Caco-2 (cell line): ENCODE data around the gene ERCC2. TPM values are rescaled to one million over a fixed set of nuclear protein-coding genes. Genes with fewer than 3 reads are reported as not detected.
A peak's percentile ranks its signal among the peaks of the same experiment; 100 is the strongest.

Source experiments
- Bru-seq: library from RNA; stranded (reverse); fragments of 400-500 nt; gene quantifications from one replicate; lab custom pipeline; 2021; lab: Mats Ljungman, UMichigan
- BruChase-seq, 2 experiments: library from RNA; stranded (reverse); fragments of 400-500 nt; gene quantifications; one replicate each; lab custom pipeline; 2021; lab: Mats Ljungman, UMichigan
- BruUV-seq: library from RNA; stranded (reverse); fragments of 400-500 nt; replicated peaks from 2 replicates; lab custom pipeline; 2021; lab: Mats Ljungman, UMichigan
- CTCF ChIA-PET: fragments of 300-600 bp; sonication (Branson Sonifier 250); formaldehyde crosslinking; loops from one replicate; lab custom pipeline; 2022; ENCODE audit warnings: antibody characterized with exemption; lab: Charles Lee
- POLR2A ChIA-PET: fragments of 300-600 bp; sonication (Branson Sonifier 250); formaldehyde crosslinking; loops from one replicate; lab custom pipeline; 2022; ENCODE audit warnings: antibody characterized with exemption; lab: Charles Lee
- DNase-seq, 2 experiments: peaks; one replicate each; pipeline versions ENCODE4 v3.0.0 to v3.0.0-alpha.2; 2020 to 2022
- H3K27me3 ChIP-seq: replicated peaks from 2 replicates; pipeline ENCODE4 v1.6.0; 2011; ENCODE audit warnings: low read length; ENCODE audit not compliant: control insufficient read depth, insufficient read depth
- H3K36me3 ChIP-seq: 2 replicates; pipeline ENCODE4 v1.5.1; 2011; ENCODE audit warnings: low read length; ENCODE audit not compliant: control insufficient read depth, insufficient read depth
- H3K4me1 ChIP-seq: fragments of 250-450 bp; sonication (Bioruptor Pico); 2 replicates; pipeline ENCODE4 v1.5.1; 2020; ENCODE audit warnings: mild to moderate bottlenecking
- H3K4me3 ChIP-seq: 2 replicates; pipeline ENCODE4 v1.5.1; 2011; ENCODE audit warnings: low read depth, mild to moderate bottlenecking, control low read depth, low read length
- H3K9me3 ChIP-seq: fragments of 250-450 bp; sonication (Bioruptor Pico); 2 replicates; pipeline ENCODE4 v1.5.1; 2020; ENCODE audit warnings: mild to moderate bottlenecking, moderate library complexity
- H3K27ac Mint-ChIP-seq: one replicate; pipeline ENCODE4 v1.8.0; 2022; ENCODE audit warnings: mixed read lengths; ENCODE audit not compliant: unreplicated experiment
- H3K27me3 Mint-ChIP-seq: one replicate; pipeline ENCODE4 v1.8.0; 2022; ENCODE audit warnings: mixed read lengths; ENCODE audit not compliant: insufficient read depth, unreplicated experiment
- H3K36me3 Mint-ChIP-seq: one replicate; pipeline ENCODE4 v1.8.0; 2022; ENCODE audit warnings: mild to moderate bottlenecking, mixed read lengths; ENCODE audit not compliant: insufficient read depth, unreplicated experiment
- H3K4me1 Mint-ChIP-seq: one replicate; pipeline ENCODE4 v1.8.0; 2022; ENCODE audit warnings: low read depth, mixed read lengths; ENCODE audit not compliant: unreplicated experiment
- H3K4me3 Mint-ChIP-seq: one replicate; pipeline ENCODE4 v1.8.0; 2022; ENCODE audit warnings: mild to moderate bottlenecking, moderate library complexity, mixed read lengths; ENCODE audit not compliant: unreplicated experiment
- H3K9me3 Mint-ChIP-seq: one replicate; pipeline ENCODE4 v1.8.0; 2022; ENCODE audit warnings: mixed read lengths; ENCODE audit not compliant: unreplicated experiment
- CTCF ChIP-seq, 2 experiments: fragments of 200-600 bp in 1 of 2; IDR thresholded peaks; 1 replicate in 1 of 2; 2 replicates in 1 of 2; pipeline versions ENCODE4 v1.5.1 to v1.8.0; 2011 to 2022; ENCODE audit warnings: antibody characterized with exemption in 1 of 2, control low read depth in 1 of 2, inconsistent platforms in 1 of 2, low read depth in 1 of 2, low read length in 1 of 2, mild to moderate bottlenecking in 1 of 2, moderate library complexity in 1 of 2; ENCODE audit not compliant: insufficient read depth in 1 of 2, severe bottlenecking in 1 of 2, unreplicated experiment in 1 of 2
- intact Hi-C: fragments of 100-400 bp; cut with micrococcal nuclease; formaldehyde crosslinking; loops from one replicate; pipeline ENCODE4 v1.10.0; 2022; ENCODE audit not compliant: unreplicated experiment
- long read RNA-seq: library from polyadenylated mRNA; stranded (forward); transcript quantifications from one replicate; pipeline ENCODE4 v2.0.0, GENCODE V29; 2022
- total RNA-seq: library from RNA; stranded (reverse); gene quantifications from 2 replicates; pipeline ENCODE4 v1.2.3, GENCODE V29; 2022

The ERCC2 gene
- total RNA-seq = 86.8 and 89.5 TPM in 2 replicates
- percentile 65 among the genes with signal in this experiment for Bru-seq, nascent RNA
- percentile 70 among the genes with signal in this experiment for BruChase-seq, experiment 1, labeled RNA remaining after a 2-hour chase
- BruChase-seq, experiment 2, labeled RNA remaining after a 6-hour chase = percentile 82 among the genes with signal in this experiment
- long read RNA-seq, full-length matches to known transcripts = 37 of 70 reads
- long read RNA-seq, partial matches to known transcripts = 15 of 70 reads
- long read RNA-seq, other reads (novel, unspliced or antisense) = 18 of 70 reads

GRCh38 chr19:45370410-45371204 is at the start of gene ERCC2:
TSS of gene ERCC2 (minus strand) at chr19:45370573. CDS start at chr19:45370540, 33 bp downstream.
- Mint-ChIP-seq H3K27me3 (no peaks in the 10 kb centered on the region), H3K27ac (peak within 1 kb of the TSS; percentile 93), H3K4me1 (peaks cover 7% of the 10 kb centered on the region), H3K36me3 (peaks cover 33% of the 10 kb centered on the region), H3K9me3 (no peaks in the 10 kb centered on the region), H3K4me3 (peak within 1 kb of the TSS; percentile 78)
- TSS peak; percentile 91 for BruUV-seq
- Histone ChIP-seq H3K9me3 (no peaks in the 10 kb centered on the region), H3K4me3 (peak within 1 kb of the TSS; percentile 87), H3K4me1 (peaks cover 1% of the 10 kb centered on the region), H3K27me3 (no peaks in the 10 kb centered on the region), H3K36me3 (no peaks in the 10 kb centered on the region)
- CTCF ChIA-PET = interaction anchor here (0.7 to 0.8 kb wide), 2 partner anchors 69 to 133 kb away, joined by 3 to 6 read pairs; no protein-coding TSS in a partner anchor
- intact Hi-C loops = loop anchor here (2.0 kb wide), 1 partner anchor 34 kb away; the partner anchor contains the start of gene PPP1R13L
- POLR2A ChIA-PET = interaction anchor here (0.6 to 1.0 kb wide), 2 partner anchors 35 to 331 kb away, joined by 3 read pairs; partner anchors contain the start of gene CLASRP
- DNase-seq = peak; percentile 100
- TF ChIP-seq CTCF (IDR thresholded peaks at IDR 0.05; ENCODE audit: insufficient read depth in 1 of 2, low read depth in 1 of 2, low read length in 1 of 2, severe bottlenecking in 1 of 2, unreplicated experiment in 1 of 2) = no peak

- H3K36me3 Mint-ChIP-seq = peaks cover 52% of the 10 kb centered on the region
- ChIA-PET POLR2A (no interaction called here), CTCF (no interaction called here)
- H3K9me3 ChIP-seq = no peaks in the 10 kb centered on the region
- TF ChIP-seq CTCF (IDR thresholded peaks at IDR 0.05; ENCODE audit: insufficient read depth in 1 of 2, low read depth in 1 of 2, low read length in 1 of 2, severe bottlenecking in 1 of 2, unreplicated experiment in 1 of 2) = no peak
- H3K27me3 Mint-ChIP-seq = no peaks in the 10 kb centered on the region
- peaks cover 20% of the 10 kb centered on the region for H3K4me1 Mint-ChIP-seq
- DNase-seq = no peak
- H3K4me3 Mint-ChIP-seq = no peak overlapping the region
- H3K27ac Mint-ChIP-seq = no peak overlapping the region
- intact Hi-C loops = loop anchor here (5.0 kb wide), 1 partner anchor 43 kb away; no protein-coding TSS in a partner anchor
- H3K36me3 ChIP-seq = peaks cover 2% of the 10 kb centered on the region
- H3K4me3 ChIP-seq = no peak overlapping the region
- H3K9me3 Mint-ChIP-seq = no peaks in the 10 kb centered on the region
- BruUV-seq = no TSS peak
- H3K4me1 ChIP-seq = peaks cover 8% of the 10 kb centered on the region; the same call in 1 of the 2 replicates
- no peaks in the 10 kb centered on the region for H3K27me3 ChIP-seq
Observed at GRCh38 chr19:45419895-45420294, 49.5 kb upstream of the ERCC2 start.

GRCh38 chr19:45419396-45419795 is 49.0 kb upstream of the ERCC2 start:
- no TSS peak for BruUV-seq
- peaks cover 57% of the 10 kb centered on the region for H3K36me3 Mint-ChIP-seq
- no peak for DNase-seq
- Histone ChIP-seq H3K4me1 (peaks cover 8% of the 10 kb centered on the region; the same call in 1 of the 2 replicates), H3K27me3 (no peaks in the 10 kb centered on the region), H3K36me3 (peaks cover 2% of the 10 kb centered on the region), H3K4me3 (no peak overlapping the region), H3K9me3 (no peaks in the 10 kb centered on the region)
- H3K9me3 Mint-ChIP-seq = no peaks in the 10 kb centered on the region
- no peak for TF ChIP-seq CTCF (IDR thresholded peaks at IDR 0.05; ENCODE audit: insufficient read depth in 1 of 2, low read depth in 1 of 2, low read length in 1 of 2, severe bottlenecking in 1 of 2, unreplicated experiment in 1 of 2)
- no peak overlapping the region for H3K4me3 Mint-ChIP-seq
- intact Hi-C loops = no loop called here
- no peaks in the 10 kb centered on the region for H3K27me3 Mint-ChIP-seq
- ChIA-PET CTCF (no interaction called here), POLR2A (no interaction called here)
- H3K27ac Mint-ChIP-seq = no peak overlapping the region
- H3K4me1 Mint-ChIP-seq = peaks cover 20% of the 10 kb centered on the region
